Measurements from ENCODE around the gene ERC2. TPM values are rescaled to one million over a fixed set of nuclear protein-coding genes. Genes with fewer than 3 reads are reported as not detected.
"Not testable (repeated sequence)": the region's sequence is repeated elsewhere in the genome, so short reads cannot be mapped to it uniquely, and the experiment has no call there.

The ERC2 gene
- total RNA-seq, 1 donor from 2014 or later: 2.4 TPM

DNA sequence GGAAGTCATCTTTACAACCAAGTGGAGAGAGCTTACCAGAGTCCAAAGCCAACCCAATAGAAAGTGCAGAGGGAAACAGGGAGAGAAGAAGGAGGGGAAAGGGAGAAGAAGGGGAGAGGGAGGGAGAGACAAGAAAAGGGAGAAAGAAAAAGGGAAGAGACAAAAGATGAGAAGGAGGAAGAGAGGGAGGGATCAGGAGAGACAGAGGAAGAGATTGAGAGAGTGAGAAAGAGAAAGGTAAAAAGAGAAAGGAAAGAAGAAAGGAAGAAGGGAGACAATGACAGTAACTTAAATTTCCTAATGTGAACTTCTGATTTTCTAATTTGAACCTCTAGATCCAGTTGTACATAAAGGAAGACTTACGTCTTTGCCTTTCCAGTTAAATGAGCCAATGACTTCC, 960.5 kb downstream of the ERC2 start:
- DNase-seq: no peak

- DNase-seq: no peak
Measured at GRCh38 chr3:55505776-55506175, 962.5 kb downstream of the ERC2 start.

DNA sequence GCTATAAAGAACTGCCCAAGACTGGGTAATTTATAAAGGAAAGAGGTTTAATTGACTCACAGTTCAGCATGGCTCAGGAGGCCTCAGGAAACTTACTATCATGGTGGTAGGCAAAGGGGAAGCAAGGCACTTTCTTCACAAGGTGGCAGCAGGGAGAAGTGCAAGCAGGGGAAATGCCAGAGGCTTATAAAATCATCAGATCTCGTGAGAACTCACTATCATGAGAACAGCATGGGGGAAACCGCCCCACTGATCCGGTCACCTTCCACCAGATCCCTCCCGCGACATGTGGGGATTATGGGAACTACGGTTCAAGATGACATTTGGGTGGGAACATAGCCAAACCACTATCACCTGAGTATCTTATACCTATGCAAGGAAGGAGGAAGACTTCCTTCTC, 963.2 kb downstream of the ERC2 start:
- DNase-seq: not testable (repeated sequence)

GRCh38 chr3:55501905-55502304, 966.4 kb downstream of the ERC2 start:
- DNase-seq: no peak

- no peak for DNase-seq
Measured at GRCh38 chr3:55500555-55501330, 967.5 kb downstream of the ERC2 start.

DNA sequence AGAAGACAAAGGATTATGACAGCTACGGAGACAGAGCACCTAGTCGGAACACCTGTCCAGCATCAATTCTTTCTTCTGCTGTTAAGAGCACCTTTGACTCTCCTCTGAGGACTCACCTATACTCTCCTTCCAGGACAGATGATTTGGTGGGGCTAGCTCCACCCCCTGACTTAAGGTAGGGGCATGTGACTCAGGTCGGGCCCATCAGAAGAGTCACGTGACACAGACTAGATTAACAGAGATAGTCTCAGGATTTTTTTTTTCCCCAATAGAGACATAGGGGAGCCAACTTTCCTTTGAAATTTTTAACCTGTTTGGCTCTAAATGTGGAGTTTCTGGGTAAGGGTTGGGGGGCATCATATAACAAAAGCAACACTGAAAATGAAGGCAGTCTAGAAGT, 969.7 kb downstream of the ERC2 start:
- DNase-seq: no peak

GRCh38 chr3:55497250-55497649, 971.0 kb downstream of the ERC2 start:
- DNase-seq: no peak

- no peak for DNase-seq
Measured at GRCh38 chr3:55494976-55495375, 973.3 kb downstream of the ERC2 start.

DNA sequence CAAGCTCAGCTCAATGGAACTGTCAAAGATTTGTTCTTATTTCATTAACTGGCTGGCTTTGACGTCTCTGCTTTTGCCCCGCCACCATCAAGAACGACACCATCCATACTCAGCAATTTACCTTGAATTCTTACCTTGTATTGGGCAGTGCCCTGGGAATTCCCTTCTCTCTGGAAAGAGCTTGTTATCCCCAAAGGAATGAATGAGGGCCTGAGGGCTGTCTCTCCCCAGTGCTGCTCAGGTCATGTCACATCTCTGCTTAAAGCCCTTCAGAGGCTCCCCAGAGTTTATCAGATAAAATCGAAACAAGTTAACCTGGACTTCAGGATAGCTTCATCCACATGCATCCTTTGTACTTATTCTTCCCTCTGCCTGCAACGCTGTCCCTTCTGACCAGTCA, 975.3 kb downstream of the ERC2 start:
- DNase-seq: no peak

DNA sequence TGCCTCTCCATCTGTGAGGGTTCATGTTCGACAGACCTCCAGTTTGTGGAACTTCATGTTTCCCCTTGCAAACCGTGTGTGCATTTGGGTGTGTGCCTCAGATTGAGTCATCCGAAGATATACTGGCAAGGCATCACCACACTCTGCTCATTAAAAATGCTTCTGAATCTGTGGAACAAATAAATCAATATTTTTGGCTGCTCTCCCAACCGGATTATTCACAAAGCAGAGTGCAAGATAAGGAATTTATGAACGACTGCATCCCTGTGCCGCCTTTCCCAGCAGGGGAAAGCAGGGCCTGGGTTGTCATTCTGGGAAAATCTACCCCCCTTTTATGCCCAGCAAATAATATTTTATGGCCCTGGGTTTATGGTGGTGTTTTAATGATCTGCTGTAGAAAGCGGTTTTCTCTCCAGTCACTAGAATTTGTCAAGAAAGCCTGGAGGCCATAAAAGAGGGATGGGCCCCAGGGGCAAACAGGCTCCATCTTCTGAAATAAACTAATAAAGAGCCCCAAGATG, 976.9 kb downstream of the ERC2 start:
- no peak for DNase-seq

DNA sequence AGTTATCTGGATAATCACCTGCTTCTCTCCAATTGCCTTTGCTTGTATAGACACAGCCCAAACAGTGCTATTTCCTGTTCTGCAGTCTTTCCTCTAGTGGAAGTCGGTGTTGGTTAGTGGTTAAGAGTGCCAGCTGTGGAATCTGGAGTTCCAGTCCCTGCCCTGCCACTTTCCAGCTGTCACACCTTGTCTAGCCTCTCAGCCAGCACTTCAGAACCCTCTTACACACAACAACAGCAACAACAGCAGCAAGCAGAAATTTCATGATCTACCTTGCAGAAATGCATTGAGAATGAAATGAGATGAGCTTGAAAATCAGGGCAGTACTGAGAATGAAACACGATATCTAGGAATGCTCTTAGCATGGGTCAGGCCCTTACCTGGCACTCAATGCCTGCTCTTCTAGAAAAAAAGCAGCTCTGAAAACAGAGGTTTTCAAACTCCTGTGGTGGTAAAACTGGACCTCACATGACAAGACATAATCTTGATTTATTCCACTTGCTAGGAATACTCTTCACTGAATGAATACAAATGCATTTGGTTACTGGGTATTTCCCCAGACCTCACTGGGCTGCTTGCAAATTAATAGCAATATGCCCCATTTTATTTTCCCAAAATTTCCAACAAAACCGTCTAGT, 977.9 kb downstream of the ERC2 start:
- DNase-seq: no peak

- no peak for DNase-seq
Measured at GRCh38 chr3:55489798-55490132, 978.5 kb downstream of the ERC2 start.

- DNase-seq: peak; percentile 46
Measured at GRCh38 chr3:55488398-55489055, 979.7 kb downstream of the ERC2 start.

DNA sequence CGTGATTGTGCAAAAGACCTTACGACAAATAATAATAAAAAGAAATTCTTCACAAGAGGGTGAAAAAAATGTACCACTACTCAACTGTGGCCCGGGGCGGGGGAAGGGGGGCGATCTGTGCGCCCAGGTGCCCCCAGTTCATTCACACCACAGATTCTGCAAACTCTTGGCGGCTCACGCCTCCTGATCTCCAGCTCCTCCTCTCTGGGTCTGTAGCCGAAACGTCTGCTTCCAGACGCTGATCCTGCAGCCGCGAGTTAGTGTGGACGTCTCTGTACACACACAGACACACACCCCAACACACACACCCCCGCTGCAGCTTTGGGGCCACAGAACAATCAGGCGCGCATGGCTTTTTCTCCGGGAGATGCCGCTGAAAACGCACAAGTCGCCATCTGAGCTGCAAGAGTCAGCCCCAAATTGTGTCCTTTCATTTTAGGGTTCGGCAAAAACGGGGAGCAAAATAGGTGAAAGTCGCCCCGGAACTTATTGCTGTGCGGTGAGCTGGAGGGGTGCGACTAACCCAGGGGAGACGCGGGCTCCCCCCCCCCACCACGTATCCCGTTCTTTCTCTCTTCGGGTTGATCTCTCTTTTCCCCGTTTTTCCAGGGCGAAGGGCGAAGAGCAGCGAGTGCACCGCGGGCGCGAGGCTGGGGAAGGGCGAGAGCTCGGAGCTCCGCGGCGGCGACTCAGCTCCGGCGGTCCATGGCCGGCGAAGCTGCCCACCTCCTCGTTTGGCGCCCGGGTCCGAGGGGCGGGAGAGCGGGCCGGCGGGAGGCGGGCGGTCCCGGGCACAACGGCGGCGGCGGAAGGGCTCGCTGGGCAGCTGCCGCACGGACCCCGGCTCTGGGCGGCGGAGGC, 980.7 kb downstream of the ERC2 start:
- DNase-seq: peak; percentile 39

DNA sequence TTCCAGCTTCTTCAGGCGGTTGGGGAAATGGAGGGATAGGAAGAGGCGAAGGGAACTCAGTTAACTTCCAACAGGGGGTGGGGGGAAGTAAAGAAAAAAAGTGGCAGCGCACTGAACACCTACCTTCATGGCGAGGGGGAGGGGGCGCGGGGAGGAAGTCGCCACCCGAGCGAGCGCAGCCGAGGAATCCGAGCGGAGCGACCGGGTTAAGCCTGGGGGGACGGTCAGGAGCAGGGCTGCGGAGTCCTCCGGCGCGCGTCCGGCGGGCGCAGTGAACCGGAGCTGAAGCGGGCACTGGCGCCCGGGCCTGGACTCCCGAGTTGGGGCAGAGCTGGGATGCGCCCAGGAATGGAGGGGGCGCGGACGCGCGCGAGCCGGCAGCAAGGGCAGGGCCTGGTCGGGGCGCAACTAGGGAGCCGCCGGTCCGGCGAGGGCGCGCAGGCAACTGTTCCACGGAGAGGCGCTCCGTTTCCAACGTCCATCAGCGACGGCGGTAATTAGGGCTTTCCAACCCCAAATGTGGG, 981.3 kb downstream of the ERC2 start, which contains the start of gene WNT5A:
Gene WNT5A (minus strand): TSS at position 450 of the 524 bp plus-strand sequence. CDS start 321 bp downstream, at position 129.
- DNase-seq: peak; percentile 10

DNA sequence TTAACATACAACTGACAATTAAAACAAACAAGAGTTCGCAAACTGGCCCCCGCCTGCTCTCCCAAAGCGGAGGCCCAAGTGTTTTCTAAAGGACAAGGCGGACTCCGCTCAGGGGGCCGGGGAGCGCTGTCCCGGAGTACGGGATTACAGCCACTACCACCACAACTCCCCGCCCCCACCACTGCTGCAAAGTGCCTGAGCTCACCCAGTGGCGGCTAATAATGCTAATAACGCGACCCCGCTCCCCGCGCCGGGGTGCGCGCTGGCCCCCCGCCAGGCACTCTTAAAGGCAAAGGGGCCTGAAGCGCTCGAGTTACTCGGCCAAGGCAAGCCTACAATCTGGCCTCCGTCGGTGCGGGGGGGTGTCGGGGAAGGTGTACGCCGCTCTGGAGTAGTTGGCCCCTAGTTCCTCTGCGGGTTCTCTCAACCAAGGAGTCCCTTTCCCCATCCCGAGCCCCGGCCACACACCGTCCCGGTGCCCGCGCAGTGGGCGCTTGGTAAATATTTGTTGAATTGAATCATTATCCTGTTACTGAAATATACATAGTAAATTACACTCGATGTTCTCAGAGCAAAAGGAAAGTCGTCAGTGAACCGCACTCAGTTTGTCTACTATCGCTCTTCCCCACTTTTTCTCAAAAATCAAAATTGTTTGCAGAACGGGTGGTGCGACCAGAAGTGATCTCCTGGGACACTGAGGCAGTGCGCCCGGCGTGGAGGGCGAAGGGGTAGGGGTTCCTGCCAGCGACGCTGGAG, 982.0 kb downstream of the ERC2 start:
- DNase-seq: no peak

- peak; percentile 69 for DNase-seq
Measured at GRCh38 chr3:55484801-55485791, 983.2 kb downstream of the ERC2 start.

GRCh38 chr3:55484191-55484689, 984.0 kb downstream of the ERC2 start:
- DNase-seq: no peak

DNA sequence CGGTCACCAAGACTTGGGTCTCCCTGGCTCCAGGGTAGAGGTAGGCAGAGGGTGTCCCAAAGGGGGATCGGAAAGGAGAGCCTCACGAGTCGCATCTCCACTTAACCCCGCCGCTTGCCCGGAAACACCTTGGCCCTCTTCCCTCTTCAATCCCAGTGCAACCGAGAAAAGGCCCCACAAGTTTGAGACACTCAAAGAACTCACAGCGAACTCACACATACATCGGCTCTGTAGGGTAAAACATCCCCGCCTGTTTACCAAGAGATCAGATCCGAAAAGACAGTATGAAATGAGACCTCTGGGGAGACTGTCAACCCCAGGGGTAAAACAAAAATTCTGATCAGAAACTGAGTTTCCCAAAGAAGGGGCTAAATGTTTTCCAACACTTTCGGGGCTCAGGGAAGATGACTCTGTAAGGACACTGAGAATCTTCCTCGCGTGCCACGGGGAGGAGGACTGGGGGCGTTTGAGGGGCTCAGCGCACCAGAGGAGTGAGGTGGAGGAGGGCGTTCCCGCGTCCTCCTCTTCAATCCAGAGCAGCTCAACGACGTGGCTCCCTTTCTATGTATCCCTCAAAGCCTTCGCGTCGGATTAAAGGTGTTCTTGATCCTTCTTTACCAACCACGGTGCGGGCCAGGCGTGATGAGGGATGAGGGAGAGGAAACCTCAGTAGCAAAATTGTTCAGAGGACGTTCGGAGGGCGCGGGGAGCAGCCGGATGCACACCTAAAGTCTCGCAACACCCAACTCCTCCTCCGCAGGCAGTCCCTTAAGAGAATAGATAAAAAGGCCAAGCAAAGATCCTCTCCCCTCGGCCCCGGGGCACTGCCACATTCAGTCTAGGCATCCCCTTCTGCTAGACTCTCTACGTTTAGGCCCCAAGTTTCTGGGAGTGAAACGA, 984.8 kb downstream of the ERC2 start:
- no peak for DNase-seq

Measured in dermis blood vessel endothelial cell (primary cell).